GM18858 (cell line): ENCODE results near the gene MYO18A.
A peak's percentile ranks its signal among the peaks of the same experiment; 100 is the strongest.

Experiments
- ATAC-seq: cut with Tn5 transposase; IDR thresholded peaks from one replicate; pipeline ENCODE4 v1.9.1; 2021; ENCODE audit not compliant: unreplicated experiment

MYO18A gene

GRCh38 chr17:29167393-29168078 lies 12.7 kb downstream of the MYO18A start:
- ATAC-seq = no peak

- ATAC-seq = no peak
Measured at GRCh38 chr17:29166507-29166887, 13.7 kb downstream of the MYO18A start.

GRCh38 chr17:29165800-29166506 lies 14.2 kb downstream of the MYO18A start:
- no peak for ATAC-seq

GRCh38 chr17:29165261-29165660 lies 14.9 kb downstream of the MYO18A start:
- ATAC-seq = no peak

GRCh38 chr17:29163563-29163962 lies 16.6 kb downstream of the MYO18A start:
- ATAC-seq = no peak

GRCh38 chr17:29162909-29163341 lies 17.3 kb downstream of the MYO18A start:
- no peak for ATAC-seq

GRCh38 chr17:29162082-29162908 lies 17.9 kb downstream of the MYO18A start:
- ATAC-seq = no peak

- no peak for ATAC-seq
Measured at GRCh38 chr17:29160253-29160652, 19.9 kb downstream of the MYO18A start.

GRCh38 chr17:29159306-29159860 lies 20.8 kb downstream of the MYO18A start:
- no peak for ATAC-seq

GRCh38 chr17:29158488-29159275 lies 21.5 kb downstream of the MYO18A start:
- ATAC-seq = no peak

- no peak for ATAC-seq
Measured at GRCh38 chr17:29158096-29158487, 22.1 kb downstream of the MYO18A start.

- no peak for ATAC-seq
Measured at GRCh38 chr17:29157310-29157709, 22.9 kb downstream of the MYO18A start.

- ATAC-seq = no peak
Measured at GRCh38 chr17:29156781-29157180, 23.4 kb downstream of the MYO18A start.

- no peak for ATAC-seq
Measured at GRCh38 chr17:29155966-29156338, 24.2 kb downstream of the MYO18A start.

- ATAC-seq = no peak
Measured at GRCh38 chr17:29155227-29155965, 24.8 kb downstream of the MYO18A start.

- ATAC-seq = no peak
Measured at GRCh38 chr17:29154516-29155226, 25.5 kb downstream of the MYO18A start.

- ATAC-seq = no peak
Measured at GRCh38 chr17:29151567-29151966, 28.6 kb downstream of the MYO18A start.

GRCh38 chr17:29150161-29150560 lies 30.0 kb downstream of the MYO18A start:
- ATAC-seq = no peak

- ATAC-seq = peak; percentile 8
Measured at GRCh38 chr17:29149431-29150064, 30.6 kb downstream of the MYO18A start.
